ENCODE results near the gene ETNK2.

GRCh38 chr1:204167730-204168129, 15.9 kb upstream of the ETNK2 start:
- TF ChIP-seq EZH2 (IDR thresholded peaks at IDR 0.05; ENCODE audit: insufficient read depth, poor library complexity, severe bottlenecking), result no peak
- TF ChIP-seq EZH2phosphoT487 (IDR thresholded peaks at IDR 0.05; ENCODE audit: insufficient read depth, low read depth), result no peak
